ENCODE measurements around the gene LGR6.
A peak's percentile ranks its signal among the peaks of the same experiment; 100 is the strongest.
"Not testable (repeated sequence)": the region's sequence is repeated elsewhere in the genome, so short reads cannot be mapped to it uniquely, and the experiment has no call there.

The LGR6 gene, protein sequence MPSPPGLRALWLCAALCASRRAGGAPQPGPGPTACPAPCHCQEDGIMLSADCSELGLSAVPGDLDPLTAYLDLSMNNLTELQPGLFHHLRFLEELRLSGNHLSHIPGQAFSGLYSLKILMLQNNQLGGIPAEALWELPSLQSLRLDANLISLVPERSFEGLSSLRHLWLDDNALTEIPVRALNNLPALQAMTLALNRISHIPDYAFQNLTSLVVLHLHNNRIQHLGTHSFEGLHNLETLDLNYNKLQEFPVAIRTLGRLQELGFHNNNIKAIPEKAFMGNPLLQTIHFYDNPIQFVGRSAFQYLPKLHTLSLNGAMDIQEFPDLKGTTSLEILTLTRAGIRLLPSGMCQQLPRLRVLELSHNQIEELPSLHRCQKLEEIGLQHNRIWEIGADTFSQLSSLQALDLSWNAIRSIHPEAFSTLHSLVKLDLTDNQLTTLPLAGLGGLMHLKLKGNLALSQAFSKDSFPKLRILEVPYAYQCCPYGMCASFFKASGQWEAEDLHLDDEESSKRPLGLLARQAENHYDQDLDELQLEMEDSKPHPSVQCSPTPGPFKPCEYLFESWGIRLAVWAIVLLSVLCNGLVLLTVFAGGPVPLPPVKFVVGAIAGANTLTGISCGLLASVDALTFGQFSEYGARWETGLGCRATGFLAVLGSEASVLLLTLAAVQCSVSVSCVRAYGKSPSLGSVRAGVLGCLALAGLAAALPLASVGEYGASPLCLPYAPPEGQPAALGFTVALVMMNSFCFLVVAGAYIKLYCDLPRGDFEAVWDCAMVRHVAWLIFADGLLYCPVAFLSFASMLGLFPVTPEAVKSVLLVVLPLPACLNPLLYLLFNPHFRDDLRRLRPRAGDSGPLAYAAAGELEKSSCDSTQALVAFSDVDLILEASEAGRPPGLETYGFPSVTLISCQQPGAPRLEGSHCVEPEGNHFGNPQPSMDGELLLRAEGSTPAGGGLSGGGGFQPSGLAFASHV

GRCh38 chr1:202193614-202194327 is at the start of gene LGR6:
Gene LGR6 (plus strand): TSS chr1:202193799. CDS start chr1:202193990, 191 bp downstream.
- no peak for DNase-seq

- peak in 46 of 51 donors; percentile 17 to 83 (median 60) for DNase-seq
These were observed 49.1 kb upstream of the LGR6 start, which contains the start of gene ARL8A for GRCh38 chr1:202144402-202145067. Gene ARL8A (minus strand): TSS chr1:202144737. CDS start chr1:202144572, 165 bp downstream.

GRCh38 chr1:202145068-202145743 is 48.4 kb upstream of the LGR6 start:
- DNase-seq: peak in 4 of 51 donors; percentile 27 to 54 (median 50)

DNA sequence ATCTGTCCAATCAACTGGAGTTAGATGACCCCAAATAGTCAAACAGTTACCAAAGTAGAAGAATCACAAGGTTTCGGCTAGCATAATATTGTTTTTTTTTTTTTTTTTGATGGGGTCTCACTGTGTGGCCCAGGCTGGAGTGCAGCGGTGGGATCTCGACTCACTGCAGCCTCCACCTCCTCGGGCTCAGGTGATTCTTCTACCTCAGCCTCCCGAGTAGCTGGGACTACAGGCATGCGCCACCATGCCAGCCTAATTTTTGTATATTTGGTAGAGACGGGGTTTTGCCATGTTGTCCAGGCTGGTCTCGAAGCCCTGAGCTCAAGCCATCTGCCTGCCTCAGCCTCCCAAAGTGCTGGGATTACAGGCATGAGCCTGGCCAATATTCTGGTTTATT is 47.9 kb upstream of the LGR6 start:
- DNase-seq: not testable (repeated sequence)

- no peak for DNase-seq
These were observed 47.3 kb upstream of the LGR6 start for GRCh38 chr1:202146279-202146678.

DNA sequence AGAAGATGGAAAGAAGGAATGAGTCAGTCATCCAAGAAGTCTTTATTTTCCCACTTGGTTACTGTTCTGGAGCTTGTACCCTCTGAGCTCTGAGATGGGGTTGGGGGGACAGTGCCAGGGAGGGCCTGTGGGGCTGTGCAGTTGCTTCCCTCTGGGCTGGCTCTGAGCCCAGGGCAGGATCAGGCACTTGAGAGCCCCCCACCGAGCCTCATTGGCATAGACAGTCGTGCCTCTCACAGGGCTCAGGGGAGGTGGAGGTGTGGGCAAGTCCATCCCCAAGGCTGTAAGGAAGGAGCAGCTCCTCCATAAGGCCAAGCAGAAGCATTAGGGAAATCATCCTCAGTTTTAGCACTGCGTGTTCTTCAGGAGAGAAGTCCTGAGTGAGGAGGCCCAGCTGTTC is 46.6 kb upstream of the LGR6 start:
- no peak for DNase-seq

- DNase-seq: no peak
These were observed 45.2 kb upstream of the LGR6 start for GRCh38 chr1:202148391-202148790.

DNA sequence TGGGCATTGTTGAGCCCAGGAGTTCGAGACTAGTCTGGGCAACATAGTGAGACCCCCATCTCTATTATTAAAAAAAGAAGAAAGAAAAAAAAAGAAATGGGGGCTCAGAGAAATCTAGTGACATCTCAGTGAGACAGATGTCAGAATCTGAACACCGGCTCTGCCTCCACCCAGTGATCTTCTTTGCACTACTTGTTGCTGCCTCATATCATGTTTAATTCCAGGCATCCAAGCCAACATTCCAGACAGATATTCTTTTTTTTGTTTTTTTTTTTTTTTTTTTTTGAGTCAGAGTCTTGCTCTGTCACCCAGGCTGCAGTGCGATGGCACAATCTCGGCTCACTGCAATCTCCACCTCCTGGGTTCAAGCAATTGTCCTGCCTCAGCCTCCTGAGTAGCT is 44.0 kb upstream of the LGR6 start:
- no peak for DNase-seq

GRCh38 chr1:202150187-202150586 is 43.4 kb upstream of the LGR6 start:
- DNase-seq: no peak

- DNase-seq: no peak
These were observed 43.0 kb upstream of the LGR6 start for GRCh38 chr1:202150602-202151001.

GRCh38 chr1:202151045-202151444 is 42.6 kb upstream of the LGR6 start:
- no peak for DNase-seq

DNA sequence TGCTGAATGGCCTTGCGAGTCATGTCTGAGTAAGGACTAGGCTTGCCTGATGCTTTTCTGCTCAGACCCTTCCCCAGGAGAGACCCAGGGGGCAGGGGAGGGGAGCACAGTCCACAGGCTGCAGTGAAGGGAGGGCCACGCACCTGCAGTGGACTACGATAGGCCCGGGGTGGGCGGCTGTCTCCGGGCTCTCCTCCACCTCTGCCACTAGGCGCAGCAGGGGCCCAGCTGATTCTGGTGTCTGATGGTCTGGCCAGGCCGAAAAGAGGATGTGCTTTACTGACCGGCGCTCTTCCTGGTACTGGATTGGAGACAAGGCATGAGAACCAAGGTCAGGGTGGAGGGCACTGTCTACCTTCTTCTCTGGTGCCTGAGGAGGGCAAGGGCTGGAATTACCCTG is 41.2 kb upstream of the LGR6 start:
- DNase-seq: no peak

- no peak for DNase-seq
These were observed 40.3 kb upstream of the LGR6 start for GRCh38 chr1:202153284-202153683.

DNA sequence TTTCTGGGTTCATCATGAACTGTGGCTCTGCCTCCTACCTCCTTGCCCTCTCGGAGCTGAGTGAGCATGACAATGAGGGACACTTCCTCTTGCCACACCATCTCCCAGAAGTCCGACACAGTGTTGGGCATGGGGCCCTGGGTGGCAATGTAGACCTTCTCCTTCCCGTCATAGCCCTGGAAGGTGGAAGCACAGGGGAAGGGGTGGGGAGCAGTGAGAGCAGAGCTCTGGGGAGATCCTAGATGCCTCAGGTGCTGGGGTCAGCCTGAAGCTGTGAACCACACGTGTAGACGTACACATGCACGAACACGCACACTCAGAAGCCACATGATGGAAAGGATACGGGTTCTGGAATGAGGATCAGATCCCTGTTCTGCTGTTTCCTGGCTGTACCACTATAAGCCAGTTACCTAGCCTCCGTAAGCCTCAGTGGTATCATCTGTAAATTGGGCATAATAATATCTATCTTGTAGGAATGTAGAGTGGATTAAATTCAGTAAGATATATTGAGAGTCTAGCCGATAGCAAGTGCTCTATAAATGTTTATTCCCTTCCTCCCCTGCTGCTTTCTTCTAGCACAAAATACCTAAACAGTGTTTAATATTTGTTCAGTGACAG is 39.3 kb upstream of the LGR6 start:
- DNase-seq: no peak

DNA sequence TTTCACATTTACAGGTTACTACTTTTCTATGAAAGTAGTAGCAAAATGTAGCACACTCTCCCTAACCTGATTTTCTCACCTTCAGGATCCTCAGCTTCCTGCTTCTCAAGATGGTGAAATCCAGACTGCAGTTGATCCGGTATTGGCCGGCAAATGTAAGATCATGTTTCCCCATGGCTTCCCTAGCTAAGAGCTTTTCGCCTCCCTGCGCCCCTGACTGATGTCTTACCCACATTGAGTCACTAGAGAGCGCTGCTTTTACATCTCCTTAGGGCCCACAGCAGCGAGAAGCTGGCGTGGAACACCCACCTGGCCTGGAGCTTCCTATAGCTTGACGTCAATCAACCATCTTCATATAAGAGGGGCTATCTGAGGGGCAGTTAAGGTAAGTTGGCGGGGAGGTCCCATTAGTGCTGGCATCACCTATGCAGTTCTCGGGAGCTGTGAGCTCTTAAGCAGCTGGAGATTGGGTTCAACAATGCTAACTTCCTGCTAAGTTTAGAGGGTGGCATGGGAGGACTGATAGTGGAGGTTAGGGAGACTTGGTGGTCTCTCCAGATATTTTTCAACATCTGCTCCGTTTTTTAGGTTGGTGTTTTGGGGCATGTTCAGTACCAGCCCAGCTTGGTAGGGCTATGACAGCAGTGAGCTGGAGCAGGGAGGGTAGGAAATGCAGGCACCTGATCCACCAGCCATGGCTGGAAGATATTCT is 38.7 kb upstream of the LGR6 start:
- DNase-seq: peak in 15 of 51 donors; percentile 4 to 44 (median 26)

DNA sequence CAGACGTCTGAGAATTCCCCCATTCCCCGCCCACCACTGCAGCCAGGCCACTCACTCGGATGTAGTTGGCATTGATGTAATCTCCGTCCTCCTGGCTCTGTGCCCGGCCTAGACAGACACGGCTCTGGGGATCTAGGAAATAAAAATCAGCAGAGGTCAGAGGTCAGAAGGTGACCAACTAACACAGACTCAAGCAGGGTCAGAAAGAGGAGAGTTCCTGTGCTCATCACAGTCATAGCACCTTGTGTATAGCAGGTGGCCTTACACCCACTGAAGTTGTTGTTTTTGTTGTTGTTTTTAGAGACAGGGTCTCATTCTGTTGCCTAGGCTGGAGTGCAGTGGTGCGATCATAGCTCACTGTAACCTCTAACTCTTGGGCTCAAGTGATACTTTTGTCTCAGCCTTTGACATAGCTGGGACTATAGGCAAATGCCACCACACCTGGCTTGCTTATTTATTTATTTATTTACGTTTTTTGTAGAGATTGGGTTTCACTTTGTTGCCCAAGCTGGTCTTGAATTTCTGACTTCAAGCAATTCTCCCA is 38.0 kb upstream of the LGR6 start:
- peak in 5 of 51 donors; percentile 14 to 28 (median 15) for DNase-seq

- DNase-seq: no peak
These were observed 37.0 kb upstream of the LGR6 start for GRCh38 chr1:202156590-202156989.

- no peak for DNase-seq
These were observed 35.7 kb upstream of the LGR6 start for GRCh38 chr1:202157945-202158344.
